Activated CD8-positive, alpha-beta memory T cell treated with anti-CD3 and anti-CD28 coated beads for 24 hours (primary cell): Measurements from ENCODE around the gene DNAH14.
"Not testable (repeated sequence)": the region's sequence is repeated elsewhere in the genome, so short reads cannot be mapped to it uniquely, and the experiment has no call there.

Experiments
- DNase-seq: peaks from one replicate; pipeline ENCODE4 v3.0.0-alpha.2; 2020

Gene DNAH14

GRCh38 chr1:225355863-225356262, 426.4 kb downstream of the DNAH14 start:
- no peak for DNase-seq

- DNase-seq: no peak
Measured at GRCh38 chr1:225360119-225360518, 430.6 kb downstream of the DNAH14 start.

- DNase-seq: no peak
Measured at GRCh38 chr1:225361176-225361575, 431.7 kb downstream of the DNAH14 start.

DNA sequence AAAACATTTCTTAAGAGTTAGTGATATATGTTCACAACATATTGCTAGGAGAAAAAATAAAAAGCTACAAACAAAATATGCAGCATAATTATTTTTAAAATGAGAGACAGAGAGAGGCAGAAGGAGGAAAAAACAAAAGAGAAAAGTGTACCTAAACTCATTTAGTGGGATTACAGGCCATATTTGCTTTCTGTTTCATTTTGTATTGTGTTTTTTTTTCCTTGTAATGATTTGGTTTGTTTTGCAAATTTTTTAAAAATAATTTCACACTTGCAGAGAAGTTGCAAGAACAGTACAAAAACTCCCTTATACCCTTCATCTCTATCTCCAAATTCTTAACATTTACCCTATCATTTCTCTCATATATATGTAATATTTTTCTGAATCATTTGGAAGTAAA, 433.3 kb downstream of the DNAH14 start:
- DNase-seq: no peak

DNA sequence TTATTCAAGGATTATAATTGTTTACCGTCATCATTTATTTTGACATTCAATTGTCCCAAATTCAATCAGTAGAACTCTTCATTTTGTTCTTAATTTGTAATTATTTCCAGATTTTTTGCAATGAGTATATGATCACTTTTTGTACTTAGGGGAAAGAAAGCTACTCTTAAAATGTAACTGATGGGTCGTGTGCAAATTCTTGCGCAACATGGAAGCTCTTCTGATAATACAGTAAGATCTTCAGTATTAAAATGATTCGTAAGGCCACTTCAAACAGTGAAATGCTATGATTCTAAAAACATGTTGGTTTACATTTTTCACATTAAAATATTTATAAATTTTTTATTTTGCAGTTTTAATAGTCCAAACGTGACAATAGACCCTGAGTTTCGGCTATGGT, 435.0 kb downstream of the DNAH14 start:
- no peak for DNase-seq

- no peak for DNase-seq
Measured at GRCh38 chr1:225366018-225366417, 436.5 kb downstream of the DNAH14 start.

DNA sequence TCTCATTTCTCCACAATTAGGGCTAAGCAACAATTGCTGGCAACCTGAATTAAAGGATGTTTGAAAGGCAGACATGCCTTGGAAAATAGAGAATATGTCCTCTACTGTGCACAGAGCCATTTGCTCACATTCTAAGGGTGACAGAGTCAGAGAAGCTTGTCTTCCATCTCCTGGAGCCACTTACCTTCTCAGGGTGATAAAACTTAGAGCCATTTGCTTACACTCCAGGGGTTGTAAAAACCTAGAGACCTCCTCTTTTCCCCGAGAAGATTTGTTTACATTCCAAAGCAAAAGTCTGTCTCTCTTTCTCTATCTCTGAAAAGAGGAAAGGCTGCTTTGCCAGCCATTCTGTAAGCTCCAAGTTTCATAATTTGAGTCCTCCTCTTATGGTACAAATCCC, 437.1 kb downstream of the DNAH14 start:
- no peak for DNase-seq

DNA sequence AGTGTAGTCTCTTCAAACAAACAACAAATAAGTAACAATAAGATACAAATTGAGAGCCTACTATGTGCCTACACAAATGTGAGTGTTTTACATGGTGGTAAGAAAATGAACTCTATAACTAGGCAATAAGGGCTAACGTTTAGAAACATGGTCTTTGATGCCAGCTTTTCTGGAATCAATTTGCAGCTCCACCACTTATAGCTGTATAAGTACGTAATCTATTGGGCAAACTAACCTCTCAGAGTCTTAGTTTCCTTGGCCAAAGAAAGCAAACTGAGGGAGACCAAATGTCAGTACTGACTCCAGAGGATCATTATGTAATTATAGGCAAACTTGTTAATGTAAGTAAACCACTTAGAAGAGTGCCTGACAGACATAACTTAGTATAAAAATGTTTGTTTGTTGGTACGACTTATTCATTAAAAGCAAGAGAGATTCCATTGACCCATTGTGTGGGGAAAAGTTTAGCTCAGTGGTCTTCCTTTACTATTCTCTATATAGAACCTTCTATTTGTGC, 438.6 kb downstream of the DNAH14 start:
- DNase-seq: no peak

GRCh38 chr1:225371366-225372010, 442.0 kb downstream of the DNAH14 start:
- no peak for DNase-seq

GRCh38 chr1:225373155-225373554, 443.7 kb downstream of the DNAH14 start:
- DNase-seq: no peak

- no peak for DNase-seq
Measured at GRCh38 chr1:225374996-225375395, 445.5 kb downstream of the DNAH14 start.

- DNase-seq: no peak
Measured at GRCh38 chr1:225378880-225379279, 449.4 kb downstream of the DNAH14 start.

- no peak for DNase-seq
Measured at GRCh38 chr1:225380691-225381090, 451.2 kb downstream of the DNAH14 start.

DNA sequence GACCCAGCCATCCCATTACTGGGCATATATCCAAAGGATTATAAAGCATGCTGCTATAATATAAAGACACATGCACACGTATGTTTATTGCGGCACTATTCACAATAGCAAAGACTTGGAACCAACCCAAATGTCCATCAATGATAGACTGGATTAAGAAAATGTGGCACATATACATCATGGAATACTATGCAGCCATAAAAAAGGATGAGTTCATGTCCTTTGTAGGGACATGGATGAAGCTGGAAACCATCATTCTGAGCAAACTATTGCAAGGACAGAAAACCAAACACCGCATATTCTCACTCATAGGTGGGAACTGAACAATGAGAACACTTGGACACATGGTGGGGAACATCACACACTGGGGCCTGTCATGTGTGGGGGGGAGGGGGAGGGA, 457.4 kb downstream of the DNAH14 start:
- not testable (repeated sequence) for DNase-seq

- DNase-seq: no peak
Measured at GRCh38 chr1:225388372-225388771, 458.9 kb downstream of the DNAH14 start.

- DNase-seq: no peak
Measured at GRCh38 chr1:225389843-225390242, 460.4 kb downstream of the DNAH14 start.

- DNase-seq: no peak
Measured at GRCh38 chr1:225396357-225396756, 466.9 kb downstream of the DNAH14 start.

- no peak for DNase-seq
Measured at GRCh38 chr1:225400968-225401367, 471.5 kb downstream of the DNAH14 start.

GRCh38 chr1:225406976-225407725, 477.7 kb downstream of the DNAH14 start:
- no peak for DNase-seq

DNA sequence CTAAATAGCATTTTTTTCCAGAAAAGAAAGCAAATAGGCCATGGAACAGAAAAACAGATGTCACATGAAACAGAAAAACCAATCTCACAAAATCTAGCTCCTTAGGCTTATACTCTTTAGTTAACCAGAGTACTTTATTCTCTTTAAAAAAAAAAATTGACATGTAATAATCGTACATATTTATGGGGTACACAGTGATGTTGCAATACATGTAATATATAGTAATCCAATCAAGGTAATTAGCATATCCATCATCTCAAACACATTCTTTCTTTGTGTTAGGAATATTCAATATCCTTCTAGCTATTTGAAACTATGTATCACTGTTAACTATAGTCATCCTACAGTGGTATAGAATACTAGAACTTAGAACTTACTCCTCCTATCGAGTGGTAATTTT, 478.3 kb downstream of the DNAH14 start:
- no peak for DNase-seq

GRCh38 chr1:225408249-225408648, 478.8 kb downstream of the DNAH14 start:
- DNase-seq: no peak

- no peak for DNase-seq
Measured at GRCh38 chr1:225409051-225409450, 479.6 kb downstream of the DNAH14 start.

GRCh38 chr1:225410036-225410435, 480.6 kb downstream of the DNAH14 start:
- DNase-seq: no peak

GRCh38 chr1:225412321-225412720, 482.8 kb downstream of the DNAH14 start:
- no peak for DNase-seq
